Endodermal cell (in vitro differentiated cells): ENCODE data around the gene SLC35A3. TPM values are rescaled to one million over a fixed set of nuclear protein-coding genes. Genes with fewer than 3 reads are reported as not detected.

Experiments used
- DNase-seq: peaks from one replicate; pipeline ENCODE4 v3.0.0-alpha.2; 2017
- H3K27ac ChIP-seq: 2 replicates; pipeline ENCODE4 v1.5.1; 2013; ENCODE audit warnings: mild to moderate bottlenecking, low read depth, low read length, moderate library complexity
- H3K27me3 ChIP-seq: 2 replicates; pipeline ENCODE4 v1.6.1; 2013; ENCODE audit warnings: mild to moderate bottlenecking, low read length, moderate library complexity; ENCODE audit not compliant: insufficient read depth, control insufficient read depth, poor library complexity, severe bottlenecking
- H3K36me3 ChIP-seq: 2 replicates; pipeline ENCODE4 v1.7.0; 2013; ENCODE audit warnings: mild to moderate bottlenecking, low read length, moderate library complexity; ENCODE audit not compliant: control insufficient read depth, insufficient read depth
- H3K4me1 ChIP-seq: one replicate; pipeline ENCODE4 v1.7.0; 2013; ENCODE audit warnings: low read length; ENCODE audit not compliant: control insufficient read depth, insufficient read depth
- H3K4me3 ChIP-seq: 2 replicates; pipeline ENCODE4 v1.5.1; 2013; ENCODE audit warnings: mild to moderate bottlenecking, low read length, moderate library complexity
- H3K9ac ChIP-seq: 2 replicates; pipeline ENCODE4 v1.6.1; 2013; ENCODE audit warnings: mild to moderate bottlenecking, low read length, moderate library complexity; ENCODE audit not compliant: poor library complexity, severe bottlenecking; ENCODE audit errors: extremely low read depth
- H3K9me3 ChIP-seq: 2 replicates; pipeline ENCODE4 v1.6.1; 2013; ENCODE audit warnings: mild to moderate bottlenecking, low read length, moderate library complexity; ENCODE audit not compliant: control insufficient read depth
- H3K27ac Mint-ChIP-seq: 2 replicates; pipeline ENCODE4 v1.8.0; 2020; ENCODE audit warnings: mixed read lengths
- H3K27me3 Mint-ChIP-seq: 2 replicates; pipeline ENCODE4 v1.8.0; 2021; ENCODE audit warnings: mild to moderate bottlenecking, mixed read lengths; ENCODE audit not compliant: insufficient read depth
- H3K36me3 Mint-ChIP-seq: 2 replicates; pipeline ENCODE4 v1.8.0; 2020; ENCODE audit warnings: low read depth, mixed read lengths
- H3K4me1 Mint-ChIP-seq: 2 replicates; pipeline ENCODE4 v1.8.0; 2020; ENCODE audit warnings: mixed read lengths
- H3K4me3 Mint-ChIP-seq: 2 replicates; pipeline ENCODE4 v1.8.0; 2020; ENCODE audit warnings: mild to moderate bottlenecking, moderate library complexity, mixed read lengths
- H3K9me3 Mint-ChIP-seq: 2 replicates; pipeline ENCODE4 v1.8.0; 2020; ENCODE audit warnings: mild to moderate bottlenecking, mixed read lengths
- WGBS, 2 experiments: methylation state at CpG; one replicate each; pipeline versions ENCODE4 v1.1.5 to v1.1.7; 2013; ENCODE audit warnings: missing lambda C conversion rate in 2 of 2, mixed read lengths in 1 of 2; ENCODE audit not compliant: insufficient coverage in 1 of 2, insufficient read length in 1 of 2; 5-methylcytosine and 5-hydroxymethylcytosine counted together
- total RNA-seq, 2 donors: library from RNA; stranded (reverse); fragmentation: NEBNext Ultra II Directional in 1 of 2; extraction: Animal tissue kit (Norgen Biotek cat#: 25700) in 1 of 2; gene quantifications; 2 replicates in 1 of 2; 3 replicates in 1 of 2; pipeline ENCODE4 v1.2.1, GENCODE V29; 2021
- TF ChIP-seq, protein P1 (sequence below): fragments of 200-600 bp; sonication (generic); conservative IDR thresholded peaks from 2 replicates; pipeline ENCODE4 v1.5.0; 2021; ENCODE audit warnings: antibody characterized with exemption, mild to moderate bottlenecking

Gene SLC35A3
- total RNA-seq, 2 donors from 2014 or later, result 41.2 to 47.0 TPM

DNA sequence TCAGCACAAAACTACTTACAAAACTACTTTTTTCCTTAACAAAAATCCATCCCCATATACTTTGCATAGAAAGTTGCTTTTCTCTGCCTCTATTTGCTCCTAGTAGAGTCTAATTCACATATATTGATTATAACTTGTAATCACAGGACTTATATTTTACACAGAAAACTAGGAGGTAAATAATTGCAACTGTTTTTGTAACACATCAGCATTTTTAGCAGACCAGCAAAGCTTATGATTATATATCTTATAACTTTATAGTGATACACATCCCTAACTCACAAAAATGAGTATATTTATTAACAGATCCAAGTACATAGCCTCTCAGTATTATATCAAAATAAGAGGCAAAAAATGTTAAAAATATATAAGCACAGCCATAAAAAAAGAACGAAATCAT, 17.3 kb upstream of the SLC35A3 start:
- H3K4me3 ChIP-seq, result no peak overlapping the region
- TF ChIP-seq, protein P1, sequence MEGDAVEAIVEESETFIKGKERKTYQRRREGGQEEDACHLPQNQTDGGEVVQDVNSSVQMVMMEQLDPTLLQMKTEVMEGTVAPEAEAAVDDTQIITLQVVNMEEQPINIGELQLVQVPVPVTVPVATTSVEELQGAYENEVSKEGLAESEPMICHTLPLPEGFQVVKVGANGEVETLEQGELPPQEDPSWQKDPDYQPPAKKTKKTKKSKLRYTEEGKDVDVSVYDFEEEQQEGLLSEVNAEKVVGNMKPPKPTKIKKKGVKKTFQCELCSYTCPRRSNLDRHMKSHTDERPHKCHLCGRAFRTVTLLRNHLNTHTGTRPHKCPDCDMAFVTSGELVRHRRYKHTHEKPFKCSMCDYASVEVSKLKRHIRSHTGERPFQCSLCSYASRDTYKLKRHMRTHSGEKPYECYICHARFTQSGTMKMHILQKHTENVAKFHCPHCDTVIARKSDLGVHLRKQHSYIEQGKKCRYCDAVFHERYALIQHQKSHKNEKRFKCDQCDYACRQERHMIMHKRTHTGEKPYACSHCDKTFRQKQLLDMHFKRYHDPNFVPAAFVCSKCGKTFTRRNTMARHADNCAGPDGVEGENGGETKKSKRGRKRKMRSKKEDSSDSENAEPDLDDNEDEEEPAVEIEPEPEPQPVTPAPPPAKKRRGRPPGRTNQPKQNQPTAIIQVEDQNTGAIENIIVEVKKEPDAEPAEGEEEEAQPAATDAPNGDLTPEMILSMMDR, result no peak
- H3K4me1 ChIP-seq, result peaks cover 7% of the 10 kb centered on the region
- 90% methylated on average over 1 of the region's 1 CpG; no CpG with 5 or more reads in 1 of the 2 experiments for WGBS, 2 experiments
- no peaks in the 10 kb centered on the region for H3K27me3 ChIP-seq
- Mint-ChIP-seq H3K4me3 (no peak overlapping the region), H3K27me3 (no peaks in the 10 kb centered on the region), H3K27ac (no peak overlapping the region), H3K9me3 (peaks cover 43% of the 10 kb centered on the region), H3K4me1 (peaks cover 12% of the 10 kb centered on the region), H3K36me3 (peaks cover 9% of the 10 kb centered on the region)
- no peak overlapping the region for H3K27ac ChIP-seq
- no peak for DNase-seq
- peaks cover 44% of the 10 kb centered on the region for H3K9me3 ChIP-seq
- H3K36me3 ChIP-seq, result no peaks in the 10 kb centered on the region
- no peak overlapping the region for H3K9ac ChIP-seq

DNA sequence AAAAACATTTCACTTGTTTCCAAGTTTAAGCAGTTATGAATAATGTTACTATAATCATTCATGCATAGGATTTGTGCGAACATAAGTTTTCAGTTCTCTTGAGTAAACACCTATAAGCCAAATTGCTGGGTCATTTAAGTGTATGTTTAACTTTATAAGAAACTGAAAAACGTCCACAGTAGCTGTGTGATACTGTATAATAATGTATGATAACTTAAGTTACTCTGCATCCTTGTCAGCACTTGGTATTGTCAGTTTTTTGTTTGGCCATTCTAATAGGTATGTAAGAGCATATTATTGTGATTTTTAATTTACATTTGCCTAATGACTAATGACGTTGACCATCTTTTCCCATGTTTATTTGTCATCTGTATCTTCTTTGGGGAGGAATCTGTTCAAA, 14.4 kb upstream of the SLC35A3 start:
- TF ChIP-seq, protein P1, result no peak
- Mint-ChIP-seq H3K9me3 (peaks cover 60% of the 10 kb centered on the region), H3K4me3 (no peak overlapping the region), H3K27ac (no peak overlapping the region), H3K36me3 (peaks cover 15% of the 10 kb centered on the region), H3K4me1 (peaks cover 15% of the 10 kb centered on the region), H3K27me3 (no peaks in the 10 kb centered on the region)
- Histone ChIP-seq H3K9me3 (peaks cover 52% of the 10 kb centered on the region), H3K4me1 (peaks cover 5% of the 10 kb centered on the region), H3K36me3 (no peaks in the 10 kb centered on the region), H3K27ac (no peak overlapping the region), H3K27me3 (no peaks in the 10 kb centered on the region), H3K9ac (no peak overlapping the region), H3K4me3 (peak overlapping the region; percentile 55)
- no peak for DNase-seq
- 83 to 95% methylated on average over 2 to 3 of the region's 3 CpGs for whole genome bisulfite sequencing, 2 experiments

DNA sequence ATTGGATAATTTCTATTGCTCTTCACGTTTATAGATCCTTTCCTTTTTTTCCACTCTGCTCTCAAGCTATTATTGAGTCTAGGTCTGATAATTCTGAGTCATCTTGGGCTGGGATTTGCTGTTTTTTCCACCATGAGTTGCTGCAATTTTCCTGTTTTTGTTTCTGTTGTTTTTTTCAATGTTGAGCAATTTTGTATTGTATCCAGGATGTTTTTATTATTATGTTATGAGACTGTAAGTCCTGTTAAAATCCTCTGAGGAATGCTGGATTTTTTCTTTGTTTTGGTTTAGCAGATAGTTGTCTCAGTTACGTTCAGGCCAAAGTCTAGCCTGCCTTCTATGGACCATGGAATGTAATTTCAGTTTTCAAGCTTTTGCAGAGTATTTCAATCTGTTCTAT, 13.0 kb upstream of the SLC35A3 start:
- H3K4me3 ChIP-seq, result peak overlapping the region; percentile 28
- Mint-ChIP-seq H3K9me3 (peaks cover 65% of the 10 kb centered on the region), H3K27me3 (no peaks in the 10 kb centered on the region), H3K27ac (no peak overlapping the region), H3K36me3 (peaks cover 15% of the 10 kb centered on the region), H3K4me1 (peaks cover 4% of the 10 kb centered on the region), H3K4me3 (no peak overlapping the region)
- TF ChIP-seq, protein P1, result no peak
- peaks cover 52% of the 10 kb centered on the region for H3K9me3 ChIP-seq
- no peaks in the 10 kb centered on the region for H3K4me1 ChIP-seq
- no peak overlapping the region for H3K27ac ChIP-seq
- DNase-seq, result no peak
- WGBS, 2 experiments, result 94 to 100% methylated on average over 1 to 2 of the region's 2 CpGs
- H3K36me3 ChIP-seq, result no peaks in the 10 kb centered on the region
- no peak overlapping the region for H3K9ac ChIP-seq
- no peaks in the 10 kb centered on the region for H3K27me3 ChIP-seq
